Neuronal stem cell (in vitro differentiated cells): Measurements from ENCODE around the gene FARS2.

ENCODE experiments used
- DNase-seq: peaks from one replicate; pipeline ENCODE4 v3.0.0-alpha.2; 2013; ENCODE audit warnings: low spot score
- H2AFZ ChIP-seq: one replicate; pipeline ENCODE4 v1.6.1; 2013; ENCODE audit warnings: mild to moderate bottlenecking, low read length, inconsistent platforms
- H2AK5ac ChIP-seq: 2 replicates; pipeline ENCODE4 v1.6.1; 2013; ENCODE audit warnings: low read depth, mild to moderate bottlenecking, inconsistent platforms, low read length, moderate library complexity, mixed read lengths
- H2BK120ac ChIP-seq: 2 replicates; pipeline ENCODE4 v1.6.1; 2013; ENCODE audit warnings: low read depth, mild to moderate bottlenecking, inconsistent platforms, low read length, moderate library complexity, mixed read lengths
- H2BK12ac ChIP-seq: one replicate; pipeline ENCODE4 v1.6.1; 2013; ENCODE audit warnings: low read length, inconsistent platforms
- H2BK15ac ChIP-seq: 2 replicates; pipeline ENCODE4 v1.6.1; 2013; ENCODE audit warnings: mild to moderate bottlenecking, low read length, inconsistent platforms, mixed read lengths
- H2BK5ac ChIP-seq: one replicate; pipeline ENCODE4 v1.6.1; 2013; ENCODE audit warnings: inconsistent platforms, mild to moderate bottlenecking, low read length, moderate library complexity
- H3K14ac ChIP-seq: one replicate; pipeline ENCODE4 v1.6.1; 2013; ENCODE audit warnings: low read length, inconsistent platforms
- H3K18ac ChIP-seq: 2 replicates; pipeline ENCODE4 v1.6.1; 2013; ENCODE audit warnings: low read length, inconsistent platforms
- H3K23ac ChIP-seq: 2 replicates; pipeline ENCODE4 v1.6.1; 2013; ENCODE audit warnings: low read depth, mild to moderate bottlenecking, mixed read lengths, low read length, inconsistent platforms; ENCODE audit not compliant: poor library complexity
- H3K27ac ChIP-seq: replicated peaks from 3 replicates; pipeline ENCODE4 v1.5.1; 2013; ENCODE audit warnings: low read length, inconsistent platforms
- H3K27me3 ChIP-seq, 3 experiments: 2 replicates each; pipeline ENCODE4 v1.6.1; 2013; ENCODE audit warnings: low read length in 3 of 3, mild to moderate bottlenecking in 2 of 3, inconsistent platforms in 1 of 3, low read depth in 1 of 3, mixed read lengths in 1 of 3, moderate library complexity in 1 of 3; ENCODE audit not compliant: control insufficient read depth in 3 of 3, insufficient read depth in 3 of 3
- H3K36me3 ChIP-seq, 2 donors: replicated peaks in 1 of 2; 2 replicates each; pipeline ENCODE4 v1.6.1; 2013; ENCODE audit warnings: low read length in 2 of 2; ENCODE audit not compliant: control insufficient read depth in 2 of 2, insufficient read depth in 2 of 2
- H3K4ac ChIP-seq: 2 replicates; pipeline ENCODE4 v1.6.1; 2013; ENCODE audit warnings: inconsistent platforms, mild to moderate bottlenecking, low read length, moderate library complexity
- H3K4me1 ChIP-seq, 2 donors: 1 replicate in 1 of 2; 2 replicates in 1 of 2; pipeline ENCODE4 v1.6.1; 2013; ENCODE audit warnings: low read length in 2 of 2, low read depth in 1 of 2; ENCODE audit not compliant: control insufficient read depth in 2 of 2, insufficient read depth in 1 of 2
- H3K4me2 ChIP-seq: one replicate; pipeline ENCODE4 v1.6.1; 2013; ENCODE audit warnings: mild to moderate bottlenecking, low read length, inconsistent platforms; ENCODE audit not compliant: insufficient read depth, poor library complexity, severe bottlenecking
- H3K4me3 ChIP-seq, 2 donors: 2 replicates each; pipeline ENCODE4 v1.5.1; 2013; ENCODE audit warnings: low read length in 2 of 2, mild to moderate bottlenecking in 2 of 2, inconsistent platforms in 1 of 2, moderate library complexity in 1 of 2
- H3K79me1 ChIP-seq: one replicate; pipeline ENCODE4 v1.6.1; 2013; ENCODE audit warnings: low read depth, mild to moderate bottlenecking, inconsistent platforms, low read length, moderate library complexity
- H3K9ac ChIP-seq: one replicate; pipeline ENCODE4 v1.6.1; 2013; ENCODE audit warnings: mild to moderate bottlenecking, low read depth, low read length, inconsistent platforms; ENCODE audit not compliant: poor library complexity
- H3K9me3 ChIP-seq, 2 donors: replicated peaks in 1 of 2; 2 replicates each; pipeline versions ENCODE3 to v1.6.1; 2013; ENCODE audit warnings: low read length in 2 of 2, mild to moderate bottlenecking in 2 of 2, inconsistent platforms in 1 of 2, low read depth in 1 of 2, mixed read lengths in 1 of 2, moderate library complexity in 1 of 2; ENCODE audit not compliant: control insufficient read depth in 2 of 2, insufficient read depth in 1 of 2
- H4K8ac ChIP-seq: one replicate; pipeline ENCODE4 v1.6.1; 2013; ENCODE audit warnings: low read depth, mild to moderate bottlenecking, inconsistent platforms, low read length, moderate library complexity
- H4K91ac ChIP-seq: one replicate; pipeline ENCODE4 v1.6.1; 2013; ENCODE audit warnings: low read length, low read depth, mild to moderate bottlenecking, inconsistent platforms; ENCODE audit not compliant: poor library complexity
- WGBS, 2 donors: extraction: QIAGEN DNeasy Blood & Tissue Kit; methylation state at CpG; one replicate each; pipeline ENCODE4 v1.1.7; 2013; ENCODE audit warnings: missing lambda C conversion rate in 2 of 2, mixed read lengths in 1 of 2; ENCODE audit not compliant: insufficient read length in 2 of 2, insufficient replicate concordance in 1 of 2; ENCODE audit errors: extremely low coverage in 2 of 2; 5-methylcytosine and 5-hydroxymethylcytosine counted together

Gene FARS2

DNA sequence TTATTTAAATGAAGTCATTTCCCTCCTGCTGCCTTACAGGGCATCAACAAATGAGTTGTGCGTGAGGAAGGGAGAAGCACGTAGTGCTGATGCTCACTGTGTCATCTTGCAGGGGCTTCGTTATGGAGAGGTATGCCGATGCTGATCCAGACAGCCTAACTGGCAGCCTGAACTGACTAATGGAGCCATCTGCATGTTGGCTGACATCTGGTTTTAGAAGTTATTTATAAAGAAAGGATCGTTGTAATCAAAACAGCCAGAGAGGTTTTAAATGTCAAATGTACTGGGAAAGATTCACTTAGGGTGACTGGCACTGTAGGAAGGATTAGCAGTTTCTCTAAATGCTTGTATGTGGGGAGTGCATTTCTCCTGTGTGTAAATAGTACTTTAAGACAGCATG is 54.6 kb downstream of the FARS2 start:
- H2BK120ac ChIP-seq: no peak overlapping the region
- H3K23ac ChIP-seq: no peak overlapping the region
- no peak overlapping the region for H3K4me2 ChIP-seq
- no CpG with 5 or more reads among the region's 5 CpGs for WGBS, 2 donors
- H4K91ac ChIP-seq: no peak overlapping the region
- no peaks in the 10 kb centered on the region for H3K36me3 ChIP-seq
- no peak overlapping the region for H3K14ac ChIP-seq
- H3K4ac ChIP-seq: no peak overlapping the region
- H3K18ac ChIP-seq: no peak overlapping the region
- no peak overlapping the region for H3K27ac ChIP-seq
- H2BK15ac ChIP-seq: no peak overlapping the region
- DNase-seq: no peak
- no peak overlapping the region for H2AK5ac ChIP-seq
- H3K4me3 ChIP-seq: no peak overlapping the region
- H3K9ac ChIP-seq: no peak overlapping the region
- no peaks in the 10 kb centered on the region for H3K9me3 ChIP-seq
- peaks cover 3% of the 10 kb centered on the region for H3K79me1 ChIP-seq
- H3K27me3 ChIP-seq: no peaks in the 10 kb centered on the region
- no peak overlapping the region for H2BK5ac ChIP-seq
- H4K8ac ChIP-seq: no peak overlapping the region
- no peak overlapping the region for H2BK12ac ChIP-seq
- no peak overlapping the region for H2AFZ ChIP-seq
- no peaks in the 10 kb centered on the region for H3K4me1 ChIP-seq

DNA sequence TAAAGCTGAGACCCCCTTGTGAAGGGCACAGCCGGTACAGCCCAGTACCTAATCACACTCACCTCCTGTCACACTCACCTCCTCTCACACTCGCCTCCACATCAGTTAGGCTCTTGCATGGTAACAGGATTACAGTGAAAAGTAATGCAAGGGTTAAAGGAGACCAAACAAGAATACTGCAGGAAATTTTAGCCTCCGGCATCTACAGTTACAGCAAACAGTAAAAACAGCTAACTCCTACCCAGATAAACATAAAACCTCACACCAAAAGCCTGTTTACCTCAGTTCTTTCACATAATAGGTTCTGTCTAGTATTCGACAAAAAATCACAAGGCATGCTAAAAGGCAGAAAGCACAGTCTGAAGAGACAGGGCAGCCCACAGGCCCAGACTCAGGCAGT is 55.6 kb downstream of the FARS2 start:
- Histone ChIP-seq H3K4me3 (no peak overlapping the region), H2BK15ac (no peak overlapping the region), H4K91ac (no peak overlapping the region), H2BK12ac (no peak overlapping the region), H2BK120ac (no peak overlapping the region), H3K23ac (no peak overlapping the region), H2BK5ac (no peak overlapping the region), H3K18ac (no peak overlapping the region), H3K36me3 (no peaks in the 10 kb centered on the region), H3K4me1 (no peaks in the 10 kb centered on the region), H3K79me1 (peaks cover 3% of the 10 kb centered on the region), H3K27ac (no peak overlapping the region), H2AK5ac (no peak overlapping the region), H3K9me3 (peaks cover 0 to 2% of the 10 kb centered on the region in 2 donors), H3K9ac (no peak overlapping the region), H2AFZ (no peak overlapping the region), H3K14ac (no peak overlapping the region), H4K8ac (no peak overlapping the region), H3K27me3 (no peaks in the 10 kb centered on the region), H3K4ac (no peak overlapping the region), H3K4me2 (no peak overlapping the region)
- WGBS, 2 donors: no CpG with 5 or more reads among the region's 4 CpGs
- no peak for DNase-seq

DNA sequence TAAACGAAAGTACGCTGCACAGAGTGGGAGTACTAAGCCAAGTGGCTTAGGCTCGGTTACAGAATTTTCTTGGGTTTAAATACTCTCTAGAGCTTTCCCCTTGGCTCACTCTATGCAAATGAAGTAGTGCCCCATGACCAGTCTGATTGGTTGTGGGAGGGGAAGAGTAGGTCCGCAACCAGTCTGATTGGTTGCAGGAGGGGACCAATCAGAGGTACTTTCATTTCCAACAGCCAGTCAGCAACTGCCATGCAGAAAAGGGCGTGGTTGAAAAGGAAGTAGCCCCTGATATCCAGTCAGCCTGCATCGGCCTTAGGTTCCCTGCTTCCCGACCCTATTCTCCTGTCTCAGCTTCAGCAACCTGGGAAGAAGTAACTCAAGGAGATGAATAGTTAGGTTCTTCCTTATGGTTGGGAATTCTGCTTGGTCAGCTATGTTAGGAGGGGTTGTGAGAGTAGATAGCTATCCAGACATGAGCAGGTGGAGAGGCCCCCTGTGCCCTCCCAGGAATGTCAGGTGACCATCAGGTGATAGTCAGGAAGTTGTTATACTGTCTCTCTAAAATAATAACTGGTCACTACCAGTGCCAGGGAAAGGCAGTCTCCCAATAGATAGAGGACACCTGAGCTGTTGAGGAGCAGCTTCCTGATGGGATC is 57.4 kb downstream of the FARS2 start:
- Histone ChIP-seq H3K4me3 (no peak overlapping the region), H3K4ac (no peak overlapping the region), H3K9me3 (peaks cover 4 to 6% of the 10 kb centered on the region in 2 donors), H2AK5ac (no peak overlapping the region), H3K14ac (no peak overlapping the region), H2BK12ac (no peak overlapping the region), H3K79me1 (peaks cover 3% of the 10 kb centered on the region), H3K18ac (no peak overlapping the region), H3K4me2 (no peak overlapping the region), H4K8ac (no peak overlapping the region), H3K27me3 (no peaks in the 10 kb centered on the region), H3K27ac (no peak overlapping the region), H2BK15ac (no peak overlapping the region), H3K9ac (no peak overlapping the region), H2AFZ (no peak overlapping the region), H3K4me1 (no peaks in the 10 kb centered on the region), H2BK120ac (no peak overlapping the region), H3K23ac (no peak overlapping the region), H3K36me3 (no peaks in the 10 kb centered on the region), H4K91ac (no peak overlapping the region), H2BK5ac (no peak overlapping the region)
- no CpG with 5 or more reads among the region's 7 CpGs for WGBS, 2 donors
- DNase-seq: no peak

DNA sequence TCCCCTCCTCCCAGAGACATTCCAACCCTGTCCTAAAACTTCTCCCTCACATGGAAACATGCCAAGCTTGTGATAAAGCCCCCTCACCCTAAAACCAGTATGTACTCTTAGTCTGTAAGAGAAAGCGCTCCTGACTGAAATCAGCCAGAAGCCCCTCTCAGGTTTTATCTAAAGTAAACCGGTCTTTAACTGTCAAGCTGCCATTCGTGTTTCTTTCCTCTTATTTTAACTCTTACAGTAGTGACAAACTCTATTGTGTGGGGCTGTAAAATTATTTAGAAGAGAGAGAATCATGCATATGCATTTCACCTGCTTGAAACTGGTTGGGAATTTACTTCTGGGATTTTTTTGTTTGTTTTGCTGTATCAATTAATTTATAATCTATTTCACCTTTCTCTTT is 62.7 kb downstream of the FARS2 start:
- H3K36me3 ChIP-seq: peaks cover 3 to 5% of the 10 kb centered on the region in 2 donors
- DNase-seq: no peak
- no peak overlapping the region for H2BK12ac ChIP-seq
- H3K9ac ChIP-seq: no peak overlapping the region
- H4K91ac ChIP-seq: no peak overlapping the region
- no peak overlapping the region for H2BK120ac ChIP-seq
- H3K4me2 ChIP-seq: no peak overlapping the region
- H3K79me1 ChIP-seq: peaks cover 1% of the 10 kb centered on the region
- no peak overlapping the region for H3K4ac ChIP-seq
- H3K4me3 ChIP-seq: no peak overlapping the region
- H2AK5ac ChIP-seq: no peak overlapping the region
- no peak overlapping the region for H2AFZ ChIP-seq
- H3K27ac ChIP-seq: no peak overlapping the region
- H4K8ac ChIP-seq: no peak overlapping the region
- H2BK5ac ChIP-seq: no peak overlapping the region
- H3K14ac ChIP-seq: no peak overlapping the region
- no CpG with 5 or more reads among the region's 3 CpGs for WGBS, 2 donors
- H3K4me1 ChIP-seq: no peaks in the 10 kb centered on the region
- H3K23ac ChIP-seq: no peak overlapping the region
- peaks cover 0 to 2% (median 0%) of the 10 kb centered on the region in 3 experiments for H3K27me3 ChIP-seq
- no peak overlapping the region for H3K18ac ChIP-seq
- H2BK15ac ChIP-seq: no peak overlapping the region
- H3K9me3 ChIP-seq: peaks cover 20 to 31% of the 10 kb centered on the region in 2 donors
